Esophagus squamous epithelium (tissue), 5 donors: ENCODE results near the gene MRPS15. TPM values are rescaled to one million over a fixed set of nuclear protein-coding genes. Genes with fewer than 3 reads are reported as not detected.

Experiments
- DNase-seq: peaks from one replicate; lab custom pipeline; 2025; lab: John Stamatoyannopoulos, UW
- H3K27ac ChIP-seq, 4 donors: fragments of 200-600 bp; sonication (generic); one replicate each; pipeline ENCODE4 v1.5.1; 2016 to 2019; ENCODE audit warnings: mild to moderate bottlenecking in 1 of 4
- H3K27me3 ChIP-seq, 4 donors: fragments of 200-600 bp; sonication (generic); 1 replicate in 3 of 4; 2 replicates in 1 of 4; pipeline versions ENCODE4 v1.5.1 to v1.6.0; 2017 to 2021; ENCODE audit warnings: antibody characterized with exemption in 1 of 4
- H3K36me3 ChIP-seq, 3 donors: fragments of 200-600 bp; sonication (generic); one replicate each; pipeline ENCODE4 v1.5.1; 2016 to 2019
- H3K4me1 ChIP-seq, 3 donors: fragments of 200-600 bp; sonication (generic); one replicate each; pipeline ENCODE4 v1.5.1; 2017 to 2019
- H3K4me3 ChIP-seq, 4 donors: fragments of 200-600 bp; sonication (generic); 1 replicate in 3 of 4; 2 replicates in 1 of 4; pipeline ENCODE4 v1.5.1; 2016 to 2019; ENCODE audit warnings: mild to moderate bottlenecking in 2 of 4, moderate library complexity in 1 of 4
- H3K9me3 ChIP-seq, 3 donors: fragments of 200-600 bp; sonication (generic); one replicate each; pipeline ENCODE4 v1.5.1; 2016 to 2019
- CTCF ChIP-seq, 6 experiments: fragments of 450-650 bp in 4 of 6; fragments of 200-600 bp in 2 of 6; sonication (generic) in 2 of 6; IDR thresholded peaks; one replicate each; pipeline ENCODE4 v1.5.1; 2016 to 2019; ENCODE audit warnings: antibody characterized with exemption in 6 of 6, mild to moderate bottlenecking in 4 of 6, moderate library complexity in 4 of 6
- POLR2A ChIP-seq, 4 donors: fragments of 450-650 bp; IDR thresholded peaks; one replicate each; pipeline ENCODE4 v1.6.1; 2017; ENCODE audit warnings: antibody characterized with exemption in 4 of 4, mild to moderate bottlenecking in 4 of 4, moderate library complexity in 3 of 4
- WGBS, 2 donors: methylation state at CpG; one replicate each; pipeline ENCODE4 v1.1.5; 2018; 5-methylcytosine and 5-hydroxymethylcytosine counted together
- intact Hi-C: fragments of 100-400 bp; cut with DNase I; formaldehyde crosslinking; loops from one replicate; pipeline ENCODE4 v1.15.0; 2022
- total RNA-seq, 4 donors: library from RNA; depleted of rRNA; stranded (reverse); fragments of >200 nt; gene quantifications; one replicate each; pipeline ENCODE4 v1.1.0, GENCODE V29; 2016
- donor health status: DM: yes; HTN: yes; CAD: no.

Gene MRPS15
- total RNA-seq, 4 donors from 2014 or later = 49.1 to 96.4 (median 74.0) TPM

- Histone ChIP-seq H3K36me3 (peaks cover 14 to 87% (median 17%) of the 10 kb centered on the region in 3 donors), H3K9me3 (no peaks in the 10 kb centered on the region), H3K27me3 (no peaks in the 10 kb centered on the region), H3K27ac (no peak overlapping the region), H3K4me1 (peaks cover 0 to 28% (median 6%) of the 10 kb centered on the region in 3 donors), H3K4me3 (no peak overlapping the region)
- 64 to 83% methylated on average over 3 to 5 of the region's 5 CpGs for WGBS, 2 donors
- TF ChIP-seq CTCF (IDR thresholded peaks at IDR 0.05) = no peak
- intact Hi-C loops = no loop called here
- no peak for DNase-seq
Measured at GRCh38 chr1:36457691-36458090, 6.5 kb downstream of the MRPS15 start.

- Histone ChIP-seq H3K4me1 (peaks cover 0 to 18% (median 0%) of the 10 kb centered on the region in 3 donors), H3K27ac (no peak overlapping the region), H3K36me3 (peaks cover 14 to 78% (median 17%) of the 10 kb centered on the region in 3 donors), H3K9me3 (no peaks in the 10 kb centered on the region), H3K4me3 (no peak overlapping the region), H3K27me3 (no peaks in the 10 kb centered on the region)
- intact Hi-C loops = no loop called here
- DNase-seq = no peak
- TF ChIP-seq POLR2A (IDR thresholded peaks at IDR 0.05) (no peak), CTCF (IDR thresholded peaks at IDR 0.05) (no peak)
Measured at GRCh38 chr1:36456391-36456928, 7.7 kb downstream of the MRPS15 start.

GRCh38 chr1:36455386-36455785, 8.8 kb downstream of the MRPS15 start:
- H3K9me3 ChIP-seq = no peaks in the 10 kb centered on the region
- intact Hi-C loops = no loop called here
- DNase-seq = no peak
- H3K4me3 ChIP-seq = no peak overlapping the region
- 17 to 23% methylated on average over 1 of the region's 1 CpG for WGBS, 2 donors
- H3K36me3 ChIP-seq = peaks cover 6 to 67% (median 8%) of the 10 kb centered on the region in 3 donors
- peaks cover 0 to 26% (median 6%) of the 10 kb centered on the region in 3 donors for H3K4me1 ChIP-seq
- TF ChIP-seq CTCF (IDR thresholded peaks at IDR 0.05) (no peak), POLR2A (IDR thresholded peaks at IDR 0.05) (no peak)
- H3K27me3 ChIP-seq = no peaks in the 10 kb centered on the region
- no peak overlapping the region for H3K27ac ChIP-seq

GRCh38 chr1:36453600-36454388, 10.4 kb downstream of the MRPS15 start:
- Histone ChIP-seq H3K36me3 (peaks cover 0 to 52% (median 8%) of the 10 kb centered on the region in 3 donors), H3K9me3 (no peaks in the 10 kb centered on the region), H3K4me1 (peaks cover 0 to 32% (median 17%) of the 10 kb centered on the region in 3 donors), H3K27me3 (no peaks in the 10 kb centered on the region), H3K4me3 (no peak overlapping the region), H3K27ac (no peak overlapping the region)
- TF ChIP-seq POLR2A (IDR thresholded peaks at IDR 0.05) (no peak), CTCF (IDR thresholded peaks at IDR 0.05) (no peak)
- intact Hi-C loops = no loop called here
- 88 to 94% methylated on average over 6 of the region's 6 CpGs for WGBS, 2 donors
- no peak for DNase-seq

- Histone ChIP-seq H3K27ac (no peak overlapping the region), H3K27me3 (no peaks in the 10 kb centered on the region), H3K9me3 (no peaks in the 10 kb centered on the region), H3K36me3 (peaks cover 0 to 44% (median 8%) of the 10 kb centered on the region in 3 donors), H3K4me3 (no peak overlapping the region), H3K4me1 (peaks cover 0 to 32% (median 23%) of the 10 kb centered on the region in 3 donors)
- no peak for TF ChIP-seq POLR2A (IDR thresholded peaks at IDR 0.05)
- no peak for TF ChIP-seq CTCF (IDR thresholded peaks at IDR 0.05)
- intact Hi-C loops = no loop called here
- no peak for DNase-seq
- 85 to 94% methylated on average over 3 of the region's 3 CpGs for WGBS, 2 donors
Measured at GRCh38 chr1:36453051-36453450, 11.1 kb downstream of the MRPS15 start.
